Fibroblast of lung (primary cell): ENCODE data around the gene AXL. TPM values are rescaled to one million over a fixed set of nuclear protein-coding genes. Genes with fewer than 3 reads are reported as not detected.

ENCODE experiments used
- DNase-seq, 2 donors: peaks; one replicate each; pipeline versions ENCODE4 v3.0.0 to v3.0.0-alpha.2; 2010; ENCODE audit warnings: low read depth in 2 of 2
- H2AFZ ChIP-seq: 2 replicates; pipeline ENCODE4 v1.5.1; 2012; ENCODE audit warnings: low read length, control low read depth, inconsistent platforms
- H3K27ac ChIP-seq: 2 replicates; pipeline ENCODE4 v1.5.1; 2011; ENCODE audit warnings: low read length, control low read depth; ENCODE audit not compliant: insufficient read depth
- H3K27me3 ChIP-seq: 2 replicates; pipeline ENCODE4 v1.5.1; 2011; ENCODE audit warnings: mild to moderate bottlenecking, low read length; ENCODE audit not compliant: control insufficient read depth, insufficient read depth
- H3K36me3 ChIP-seq: 2 replicates; pipeline ENCODE4 v1.5.1; 2011; ENCODE audit warnings: low read length; ENCODE audit not compliant: control insufficient read depth, insufficient read depth
- H3K4me1 ChIP-seq: 2 replicates; pipeline ENCODE4 v1.5.1; 2011; ENCODE audit warnings: low read length; ENCODE audit not compliant: control insufficient read depth, insufficient read depth; ENCODE audit errors: extremely low read depth
- H3K4me2 ChIP-seq: 2 replicates; pipeline ENCODE4 v1.5.1; 2011; ENCODE audit warnings: low read length, control low read depth; ENCODE audit not compliant: insufficient read depth; ENCODE audit errors: extremely low read depth
- H3K4me3 ChIP-seq, 4 experiments: fragments of 200-600 bp in 1 of 4; sonication (generic) in 1 of 4; replicated peaks in 1 of 4; 2 replicates each; pipeline ENCODE4 v1.5.1; 2011 to 2016; ENCODE audit warnings: low read length in 4 of 4, low read depth in 3 of 4, mild to moderate bottlenecking in 3 of 4, control low read depth in 2 of 4, inconsistent platforms in 1 of 4, mixed read lengths in 1 of 4; ENCODE audit not compliant: insufficient read depth in 1 of 4; ENCODE audit errors: control extremely low read depth in 1 of 4
- H3K79me2 ChIP-seq: 2 replicates; pipeline ENCODE4 v1.5.1; 2012; ENCODE audit warnings: mild to moderate bottlenecking, low read length, inconsistent platforms; ENCODE audit not compliant: control insufficient read depth, insufficient read depth
- H3K9ac ChIP-seq: 2 replicates; pipeline ENCODE4 v1.5.1; 2011; ENCODE audit warnings: mild to moderate bottlenecking, low read length, control low read depth; ENCODE audit not compliant: insufficient read depth
- H3K9me3 ChIP-seq: 2 replicates; pipeline ENCODE4 v1.5.1; 2012; ENCODE audit warnings: low read depth, low read length; ENCODE audit not compliant: control insufficient read depth, insufficient read depth
- H4K20me1 ChIP-seq: 2 replicates; pipeline ENCODE4 v1.5.1; 2011; ENCODE audit warnings: low read length; ENCODE audit not compliant: control insufficient read depth, insufficient read depth; ENCODE audit errors: extremely low read depth
- CTCF ChIP-seq, 2 donors: IDR thresholded peaks in 1 of 2; conservative IDR thresholded peaks in 1 of 2; 1 replicate in 1 of 2; 2 replicates in 1 of 2; pipeline ENCODE4 v1.5.1; 2011 to 2012; ENCODE audit warnings: low read length in 2 of 2, control low read depth in 1 of 2, inconsistent platforms in 1 of 2, low read depth in 1 of 2, mild to moderate bottlenecking in 1 of 2
- EZH2 ChIP-seq: IDR thresholded peaks from 2 replicates; pipeline ENCODE4 v1.5.1; 2012; ENCODE audit warnings: low read length, control low read depth, mild to moderate bottlenecking; ENCODE audit errors: missing control alignments
- polyA plus RNA-seq, 2 donors: library from polyadenylated mRNA; depleted of rRNA in 1 of 2; stranded (reverse) in 1 of 2; unstranded in 1 of 2; fragments of >200 nt; gene quantifications; 2 replicates each; pipeline ENCODE4 v1.2.1, GENCODE V29; 2011 to 2012; ENCODE audit warnings: missing spikeins in 1 of 2
- total RNA-seq: library from RNA; depleted of rRNA; stranded (reverse); fragments of >200 nt; gene quantifications from 2 replicates; pipeline ENCODE4 v1.2.1, GENCODE V29; 2014

AXL gene
- total and polyA plus RNA-seq, 2 donors (not counting 1 experiment from before 2014, with no cell fraction given) = 223 to 319 TPM

DNA sequence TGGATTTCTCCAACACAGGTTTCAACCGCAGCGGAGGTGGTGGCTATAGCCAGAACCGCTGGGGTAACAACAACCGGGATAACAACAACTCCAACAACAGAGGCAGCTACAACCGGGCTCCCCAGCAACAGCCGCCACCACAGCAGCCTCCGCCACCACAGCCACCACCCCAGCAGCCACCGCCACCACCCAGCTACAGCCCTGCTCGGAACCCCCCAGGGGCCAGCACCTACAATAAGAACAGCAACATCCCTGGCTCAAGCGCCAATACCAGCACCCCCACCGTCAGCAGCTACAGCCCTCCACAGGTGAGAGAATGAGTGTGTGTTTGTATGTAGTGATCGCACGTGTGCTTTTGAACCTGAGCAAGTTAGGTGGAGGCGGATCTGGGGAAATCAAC is 84.9 kb downstream of the AXL start:
- Histone ChIP-seq H2AFZ (no peak overlapping the region), H3K9ac (no peak overlapping the region), H3K79me2 (peaks cover 4% of the 10 kb centered on the region), H3K4me3 (no peak overlapping the region), H3K36me3 (peaks cover 28% of the 10 kb centered on the region), H3K4me1 (peaks cover 15% of the 10 kb centered on the region), H3K27ac (no peak overlapping the region), H3K4me2 (no peak overlapping the region), H4K20me1 (no peaks in the 10 kb centered on the region), H3K27me3 (no peaks in the 10 kb centered on the region), H3K9me3 (no peaks in the 10 kb centered on the region)
- DNase-seq = no peak
- TF ChIP-seq CTCF (conservative IDR thresholded peaks at IDR 0.05 in 1 of 2, IDR thresholded peaks at IDR 0.05 in 1 of 2; ENCODE audit: low read depth in 1 of 2, low read length in 2 of 2) (no peak), EZH2 (no peak)

GRCh38 chr19:41304706-41305483 is 85.9 kb downstream of the AXL start:
- no peak overlapping the region for H3K27ac ChIP-seq
- DNase-seq = no peak
- H3K36me3 ChIP-seq = peaks cover 26% of the 10 kb centered on the region
- peaks cover 4% of the 10 kb centered on the region for H3K79me2 ChIP-seq
- H3K9ac ChIP-seq = no peak overlapping the region
- H3K4me1 ChIP-seq = peaks cover 10% of the 10 kb centered on the region
- no peaks in the 10 kb centered on the region for H4K20me1 ChIP-seq
- H3K4me2 ChIP-seq = no peak overlapping the region
- no peaks in the 10 kb centered on the region for H3K27me3 ChIP-seq
- no peaks in the 10 kb centered on the region for H3K9me3 ChIP-seq
- no peak overlapping the region for H2AFZ ChIP-seq
- no peak overlapping the region for H3K4me3 ChIP-seq
- TF ChIP-seq EZH2 (no peak), CTCF (conservative IDR thresholded peaks at IDR 0.05 in 1 of 2, IDR thresholded peaks at IDR 0.05 in 1 of 2; ENCODE audit: low read depth in 1 of 2, low read length in 2 of 2) (no peak)

- Histone ChIP-seq H3K27ac (no peak overlapping the region), H3K4me1 (peaks cover 8% of the 10 kb centered on the region), H3K9ac (no peak overlapping the region), H3K4me2 (no peak overlapping the region), H3K27me3 (no peaks in the 10 kb centered on the region), H2AFZ (no peak overlapping the region), H3K4me3 (no peak overlapping the region), H3K79me2 (peaks cover 3% of the 10 kb centered on the region), H4K20me1 (no peaks in the 10 kb centered on the region), H3K9me3 (no peaks in the 10 kb centered on the region), H3K36me3 (peaks cover 22% of the 10 kb centered on the region)
- TF ChIP-seq EZH2 (no peak), CTCF (conservative IDR thresholded peaks at IDR 0.05 in 1 of 2, IDR thresholded peaks at IDR 0.05 in 1 of 2; ENCODE audit: low read depth in 1 of 2, low read length in 2 of 2) (no peak)
- DNase-seq = no peak
Observed at GRCh38 chr19:41305927-41306793, 87.1 kb downstream of the AXL start.
